Tibial nerve (tissue), 3 donors: ENCODE data around the gene MOAP1.

ENCODE experiments used
- CTCF ChIP-seq, 5 experiments: fragments of 200-600 bp in 3 of 5; fragments of 450-650 bp in 2 of 5; sonication (generic) in 3 of 5; IDR thresholded peaks; one replicate each; pipeline ENCODE4 v1.5.1; 2016 to 2019; ENCODE audit warnings: antibody characterized with exemption in 5 of 5, mild to moderate bottlenecking in 3 of 5, moderate library complexity in 2 of 5
- POLR2A ChIP-seq, 2 donors: fragments of 450-650 bp; IDR thresholded peaks; one replicate each; pipeline ENCODE4 v1.6.1; 2017; ENCODE audit warnings: antibody characterized with exemption in 2 of 2, mild to moderate bottlenecking in 2 of 2, moderate library complexity in 2 of 2

GRCh38 chr14:93156693-93157369 is 27.9 kb downstream of the MOAP1 start:
- TF ChIP-seq CTCF (IDR thresholded peaks at IDR 0.05) (no peak), POLR2A (IDR thresholded peaks at IDR 0.05) (no peak)
